Fibroblast of peridontal ligament (primary cell): Measurements from ENCODE around the gene GADD45G.

ENCODE experiments used
- DNase-seq: peaks from one replicate; pipeline ENCODE4 v3.0.0-alpha.2; 2010; ENCODE audit errors: extremely low read depth

The GADD45G gene

DNA sequence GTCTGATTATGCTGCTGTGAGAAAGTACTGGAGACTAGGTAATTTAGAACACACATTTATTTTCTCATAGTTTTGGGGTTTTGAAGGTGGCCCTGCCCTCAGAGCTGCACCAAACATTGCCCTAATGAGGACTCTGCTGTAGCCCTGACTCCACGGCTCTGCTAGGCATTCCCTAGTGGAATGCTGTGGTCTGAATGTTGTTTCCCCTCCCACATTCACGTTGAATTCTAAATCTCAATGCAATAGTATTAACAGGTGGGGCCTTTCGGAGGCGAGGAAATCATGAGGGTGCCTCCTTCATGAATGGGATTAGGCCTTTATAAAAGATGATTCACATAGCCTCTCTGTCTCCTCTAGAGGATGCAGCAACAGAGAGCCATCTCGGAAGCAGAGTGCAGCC is 25.7 kb downstream of the GADD45G start:
- no peak for DNase-seq

DNA sequence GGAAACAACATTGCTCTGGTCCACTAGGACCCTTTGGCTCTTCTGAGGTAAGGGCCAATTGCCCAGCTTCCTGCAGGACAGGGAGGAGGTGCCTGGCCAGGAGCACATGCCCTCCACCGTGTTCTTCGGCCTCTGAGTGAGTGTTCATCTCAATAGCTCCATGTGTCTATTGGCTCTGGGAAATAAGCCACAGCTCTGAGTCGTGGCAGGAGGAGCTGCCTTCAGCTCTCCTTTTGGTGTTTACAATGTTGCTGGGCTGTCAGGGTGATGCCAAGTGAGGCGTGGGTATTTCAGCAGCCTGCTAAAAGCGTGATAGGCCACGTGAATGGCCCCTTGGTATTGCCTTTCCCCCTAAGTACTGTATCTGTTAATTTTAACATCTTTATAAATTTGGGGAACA is 26.6 kb downstream of the GADD45G start:
- no peak for DNase-seq

DNA sequence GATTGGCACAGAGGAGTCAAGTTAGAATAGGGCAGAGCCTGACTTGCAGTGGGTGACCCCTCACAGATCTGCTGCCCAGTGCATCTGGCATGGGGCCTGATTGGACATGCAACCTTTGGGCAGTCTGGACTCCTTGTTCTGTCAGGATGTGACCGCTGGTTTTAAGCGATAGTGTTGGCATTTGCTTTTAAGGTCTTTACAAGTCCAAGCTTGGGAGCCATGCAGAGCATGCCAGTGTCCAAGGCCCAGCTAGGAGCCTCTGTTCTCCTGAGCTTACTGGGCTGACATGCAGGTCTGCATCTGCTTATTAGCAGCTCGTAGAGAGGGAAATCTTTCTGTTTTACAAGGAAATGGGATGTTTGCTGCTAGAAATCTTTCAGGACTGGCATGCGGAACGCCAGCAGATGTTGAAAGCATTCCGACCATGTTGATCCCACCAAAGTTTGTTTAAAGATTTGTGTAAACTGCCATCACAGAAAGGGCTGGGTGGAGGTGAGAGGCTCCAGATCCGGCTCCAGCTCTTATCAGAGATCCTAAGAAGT is 27.5 kb downstream of the GADD45G start:
- no peak for DNase-seq

DNA sequence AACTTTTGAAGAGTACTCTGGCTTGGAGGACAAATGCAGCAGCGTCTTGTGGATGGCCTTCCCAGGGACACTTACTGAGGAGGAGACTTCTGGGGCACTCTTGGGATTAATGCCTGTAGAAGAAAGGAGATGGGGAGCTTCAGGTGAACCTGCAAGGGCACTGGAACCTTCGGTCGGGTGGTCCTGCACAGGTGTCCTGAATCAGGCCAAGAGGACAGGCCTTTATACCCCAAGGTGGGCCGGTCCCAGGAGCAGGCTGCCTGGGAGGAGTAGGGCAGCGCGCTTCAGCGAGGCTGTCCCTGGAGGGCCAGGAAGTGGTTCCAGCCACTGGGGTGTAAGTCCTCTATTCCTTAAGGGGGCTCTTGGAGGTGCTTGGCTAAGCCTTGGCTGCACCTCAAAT is 27.9 kb downstream of the GADD45G start:
- no peak for DNase-seq

DNA sequence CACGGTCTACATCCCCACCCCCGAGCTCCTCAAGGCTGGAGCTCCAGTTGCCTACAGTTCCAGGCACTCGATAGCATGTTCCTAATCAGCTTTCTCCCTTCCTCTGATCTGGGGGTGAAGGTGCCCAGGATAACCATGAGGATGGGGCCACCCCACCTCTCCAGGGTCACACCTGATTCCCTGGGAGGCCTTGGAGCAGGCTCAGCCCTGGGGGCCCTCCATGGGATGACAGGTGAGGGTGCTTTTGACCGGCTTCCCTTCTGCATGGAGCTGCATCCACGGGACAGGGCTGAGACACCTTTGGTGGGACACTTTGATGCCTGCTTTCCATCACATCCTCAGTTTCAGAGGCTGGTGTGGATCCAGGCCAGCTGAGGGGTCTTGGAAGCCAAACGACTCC is 28.6 kb downstream of the GADD45G start:
- no peak for DNase-seq

DNA sequence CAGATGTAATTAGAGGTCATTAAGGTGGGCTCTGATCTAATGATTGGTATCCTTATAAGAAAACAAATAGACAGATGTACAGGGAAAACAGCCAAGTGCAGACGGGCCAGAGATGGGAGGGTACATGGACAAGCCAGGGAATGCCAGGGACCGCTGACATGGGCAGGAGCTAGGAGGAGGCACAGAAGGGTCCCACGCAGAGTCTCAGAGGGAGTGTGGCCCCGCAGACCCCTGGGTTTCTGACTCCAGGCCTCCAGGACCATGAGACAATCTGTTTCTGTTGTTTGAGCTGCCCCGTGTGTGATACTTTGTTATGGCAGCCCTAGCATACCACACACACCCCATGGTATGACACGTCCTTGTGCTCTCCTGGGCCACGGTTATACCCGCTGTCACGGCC is 29.1 kb downstream of the GADD45G start:
- no peak for DNase-seq

DNA sequence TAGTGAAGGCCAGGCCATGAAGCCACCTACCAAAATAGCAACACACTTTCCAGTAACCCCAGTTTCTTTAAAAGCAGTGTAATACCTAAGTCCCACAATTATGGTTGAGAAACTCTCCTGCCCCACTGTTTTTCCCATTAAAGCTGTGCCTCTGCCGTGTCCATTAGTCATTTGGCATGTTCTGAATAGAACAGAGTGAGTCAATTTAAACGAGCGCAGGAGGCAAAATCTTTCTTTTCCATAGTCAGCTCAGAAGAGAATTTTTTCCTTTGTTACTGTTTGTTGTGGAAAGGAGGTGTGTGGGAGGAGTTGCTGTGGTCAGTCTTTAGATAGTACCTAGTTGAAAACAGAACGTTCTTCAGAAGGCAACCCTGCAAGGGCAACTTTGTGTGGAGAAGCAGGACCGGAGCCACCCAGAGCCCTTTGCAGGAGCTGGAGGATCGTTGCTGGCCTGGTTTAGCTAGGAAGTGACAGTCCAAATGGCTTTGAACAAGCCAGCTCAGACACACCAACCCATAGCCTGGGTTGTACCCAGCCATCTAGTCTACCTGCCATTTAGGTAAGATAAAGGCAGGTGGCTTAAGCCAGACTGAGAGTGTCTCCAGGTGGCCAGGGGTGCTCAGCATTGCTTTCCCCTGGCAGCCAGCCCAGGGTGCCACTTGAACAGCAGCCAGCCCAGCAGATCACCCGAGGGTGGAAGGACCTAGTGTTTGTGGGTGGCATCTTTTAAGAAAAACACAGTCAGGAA is 30.4 kb downstream of the GADD45G start:
- no peak for DNase-seq

DNA sequence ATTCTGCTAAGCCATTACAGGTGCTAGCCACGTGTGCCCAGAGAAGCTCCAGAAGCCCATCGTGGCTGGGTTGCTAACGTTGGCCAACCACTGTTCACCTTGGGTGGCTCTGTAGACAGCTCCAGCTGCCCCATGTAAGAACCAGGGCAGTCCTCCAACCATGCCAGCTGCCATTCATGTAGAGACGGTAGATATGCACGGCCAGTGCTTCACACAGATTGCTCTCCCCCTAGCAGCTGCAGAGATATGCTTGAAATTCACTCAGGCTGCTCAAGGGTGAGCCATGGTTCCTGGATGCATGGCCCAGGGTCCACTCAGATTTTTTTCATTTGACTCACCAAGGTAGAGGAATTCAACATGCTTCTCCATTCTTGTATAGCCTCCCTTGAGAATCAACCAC is 31.0 kb downstream of the GADD45G start:
- DNase-seq = no peak

DNA sequence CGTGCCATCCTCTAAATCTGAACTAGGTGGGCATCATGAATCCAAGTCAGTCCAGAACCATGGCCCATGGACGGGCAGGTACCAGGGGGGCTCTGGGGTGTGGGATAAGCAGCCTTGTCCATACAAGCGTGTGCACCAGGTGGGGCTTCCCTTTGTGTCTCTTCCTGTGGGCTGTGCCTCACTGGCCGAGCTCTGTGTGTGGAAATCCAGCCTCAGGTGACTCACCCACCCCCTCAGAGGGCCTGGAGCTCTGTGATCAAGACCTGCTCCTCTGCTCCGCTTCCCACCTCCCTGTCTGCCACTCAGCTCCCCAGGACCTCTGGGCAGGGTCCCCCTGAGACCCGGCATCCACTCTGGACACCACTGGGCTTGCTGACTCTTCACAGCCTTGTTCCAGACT is 33.0 kb downstream of the GADD45G start:
- no peak for DNase-seq

DNA sequence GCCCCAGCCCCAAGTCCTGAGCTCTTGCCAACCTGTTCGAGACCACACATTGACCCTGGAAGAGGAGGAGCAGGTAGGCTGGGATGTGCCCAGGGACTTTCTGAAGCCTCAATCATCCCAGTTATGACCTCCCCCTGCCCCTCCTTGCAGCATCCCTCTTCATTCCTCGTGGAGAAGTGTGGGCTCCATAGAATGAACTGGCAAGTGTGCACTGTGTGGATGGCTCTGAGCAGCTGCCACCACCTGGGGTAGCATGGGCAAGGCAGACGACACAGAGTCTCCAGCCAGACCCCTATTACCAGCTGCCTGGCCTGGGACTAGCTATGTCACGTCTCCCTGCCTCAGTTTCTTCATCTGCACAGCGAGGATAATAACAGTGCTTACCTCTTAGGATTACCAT is 33.5 kb downstream of the GADD45G start:
- no peak for DNase-seq

DNA sequence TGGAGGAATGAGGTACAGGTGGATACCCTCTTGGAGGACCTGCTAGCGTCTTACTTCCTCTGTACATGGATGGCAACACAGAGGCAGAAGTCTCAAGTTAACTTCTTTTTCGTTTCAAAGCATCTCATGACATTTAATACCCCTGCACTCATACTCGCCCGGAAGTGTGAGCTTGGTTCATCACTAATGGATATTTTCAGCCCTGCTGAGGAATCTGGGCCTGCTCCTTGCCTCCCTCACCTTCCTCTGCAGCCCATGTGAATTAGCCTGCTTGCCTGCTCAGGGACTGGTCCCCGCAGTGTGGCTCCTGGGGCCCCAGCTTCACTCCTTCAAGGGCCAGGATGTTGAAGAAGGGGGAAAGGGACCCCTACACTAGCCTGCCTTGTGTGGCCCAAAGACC is 34.1 kb downstream of the GADD45G start:
- DNase-seq = no peak

DNA sequence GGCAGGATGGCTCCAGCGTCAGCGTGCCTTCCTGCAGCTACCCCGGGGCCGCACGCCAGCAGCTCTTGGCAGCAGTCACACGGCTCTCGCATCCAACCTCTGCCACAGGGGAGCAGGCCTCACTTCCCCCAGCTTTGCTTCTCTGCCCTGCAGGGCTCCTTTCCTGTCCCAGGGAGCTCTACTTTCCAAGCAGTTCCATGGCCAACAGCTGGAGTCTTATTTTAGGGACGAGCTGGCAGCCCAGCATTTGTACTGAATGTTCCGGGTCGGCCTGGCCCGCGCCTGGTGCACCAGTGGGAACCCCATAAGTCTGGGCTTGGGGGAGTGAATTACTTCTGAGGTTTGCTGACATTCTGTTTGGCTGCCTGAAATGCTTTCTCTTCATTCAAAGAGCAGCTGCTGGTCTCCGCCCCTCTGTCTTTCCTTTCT is 34.6 kb downstream of the GADD45G start:
- no peak for DNase-seq

DNA sequence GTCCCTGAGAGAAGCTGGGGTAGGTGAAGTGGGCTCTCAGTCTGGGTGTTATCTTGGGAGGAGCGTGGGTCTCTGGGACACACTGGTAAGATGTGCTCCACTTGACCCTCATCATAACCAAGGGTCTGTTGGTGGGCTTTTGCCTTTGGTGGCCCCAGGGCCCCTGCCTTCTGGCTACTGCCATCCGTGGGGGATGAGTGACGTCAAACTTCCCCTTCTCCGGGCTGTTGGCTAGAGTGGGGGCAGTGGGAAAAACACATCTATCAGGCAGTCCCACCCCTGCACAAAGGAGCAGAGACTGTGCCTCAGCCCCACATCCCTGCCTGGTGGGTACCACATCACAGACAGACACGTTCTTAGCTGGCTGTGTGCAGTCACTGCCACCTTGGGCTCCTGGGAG is 35.1 kb downstream of the GADD45G start:
- no peak for DNase-seq

DNA sequence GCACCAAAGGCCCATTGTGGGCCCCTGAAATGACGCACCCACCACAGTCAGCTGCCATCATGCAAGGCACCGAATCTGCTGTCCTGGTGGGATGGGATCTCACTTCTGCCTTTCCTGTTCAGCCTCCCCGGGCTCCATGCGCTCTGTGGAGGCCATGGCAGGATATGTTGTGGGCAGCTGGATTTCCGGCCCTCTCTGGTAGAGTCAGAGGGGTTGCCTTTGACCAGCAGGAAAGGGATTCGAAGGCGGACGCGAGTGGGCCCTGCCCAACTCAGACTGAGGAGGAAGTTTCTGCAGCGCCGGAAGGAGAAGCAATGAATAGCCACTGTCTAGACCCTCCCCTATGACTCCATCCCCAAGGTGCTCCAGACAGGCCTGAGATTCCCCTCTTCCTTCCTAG is 35.5 kb downstream of the GADD45G start:
- DNase-seq = no peak

DNA sequence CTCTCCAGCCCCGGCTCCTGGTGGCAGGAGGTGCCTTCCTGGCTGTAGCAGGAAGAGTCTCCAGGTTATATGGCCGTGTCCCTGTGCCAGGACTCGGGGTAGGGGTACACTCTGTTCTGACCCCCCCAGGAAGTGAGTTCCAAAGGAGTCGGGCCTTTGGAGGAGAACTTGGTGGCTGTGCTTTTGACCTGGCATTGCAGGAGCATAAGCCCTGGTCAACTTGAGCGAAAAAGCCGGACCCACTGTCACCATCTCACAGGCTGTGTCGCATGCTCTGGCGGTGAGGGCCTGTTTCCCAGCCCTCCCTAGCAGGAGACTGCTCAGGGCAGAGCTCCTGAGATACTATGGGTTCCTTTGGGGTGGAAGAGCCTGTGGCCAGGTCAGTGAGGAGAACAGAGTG is 36.0 kb downstream of the GADD45G start:
- DNase-seq = no peak

DNA sequence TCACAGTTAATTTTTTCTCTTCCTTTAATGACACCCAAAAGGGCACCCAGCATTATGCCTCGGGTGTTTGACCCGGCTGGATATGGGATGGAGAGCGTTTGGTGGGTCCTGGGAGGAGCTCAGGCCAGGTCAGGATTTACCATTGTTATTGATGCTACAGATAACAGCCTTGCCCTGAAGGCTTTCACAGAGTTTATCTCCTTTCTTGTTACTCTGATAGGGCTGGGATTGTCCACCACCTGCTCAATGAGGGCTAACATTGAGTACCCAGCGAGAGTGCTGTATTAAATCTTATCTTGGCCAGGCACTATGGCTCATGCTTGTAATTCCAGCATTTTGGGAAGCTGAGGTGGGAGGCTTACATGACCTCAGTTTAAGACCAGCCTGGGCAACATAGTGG is 37.2 kb downstream of the GADD45G start:
- DNase-seq = no peak

DNA sequence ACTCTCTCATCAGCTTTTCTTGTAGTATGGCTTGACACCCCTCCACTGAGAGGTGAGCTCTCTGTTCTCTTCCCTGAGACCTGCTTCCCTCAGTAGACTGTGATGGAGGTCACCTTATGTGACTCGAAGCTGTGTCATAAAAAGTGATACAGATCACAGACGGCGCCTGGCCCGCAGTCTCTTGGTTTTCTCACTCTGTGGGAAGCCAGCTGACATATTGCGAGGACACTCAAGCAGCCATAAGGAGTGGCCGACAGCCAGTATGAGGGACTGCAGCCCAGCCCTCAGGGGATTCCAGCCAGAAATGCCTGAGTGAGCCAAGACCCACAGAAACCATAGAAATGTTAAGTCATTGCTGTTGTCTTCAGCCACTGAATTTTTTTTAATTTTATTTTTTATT is 38.0 kb downstream of the GADD45G start:
- DNase-seq = no peak

DNA sequence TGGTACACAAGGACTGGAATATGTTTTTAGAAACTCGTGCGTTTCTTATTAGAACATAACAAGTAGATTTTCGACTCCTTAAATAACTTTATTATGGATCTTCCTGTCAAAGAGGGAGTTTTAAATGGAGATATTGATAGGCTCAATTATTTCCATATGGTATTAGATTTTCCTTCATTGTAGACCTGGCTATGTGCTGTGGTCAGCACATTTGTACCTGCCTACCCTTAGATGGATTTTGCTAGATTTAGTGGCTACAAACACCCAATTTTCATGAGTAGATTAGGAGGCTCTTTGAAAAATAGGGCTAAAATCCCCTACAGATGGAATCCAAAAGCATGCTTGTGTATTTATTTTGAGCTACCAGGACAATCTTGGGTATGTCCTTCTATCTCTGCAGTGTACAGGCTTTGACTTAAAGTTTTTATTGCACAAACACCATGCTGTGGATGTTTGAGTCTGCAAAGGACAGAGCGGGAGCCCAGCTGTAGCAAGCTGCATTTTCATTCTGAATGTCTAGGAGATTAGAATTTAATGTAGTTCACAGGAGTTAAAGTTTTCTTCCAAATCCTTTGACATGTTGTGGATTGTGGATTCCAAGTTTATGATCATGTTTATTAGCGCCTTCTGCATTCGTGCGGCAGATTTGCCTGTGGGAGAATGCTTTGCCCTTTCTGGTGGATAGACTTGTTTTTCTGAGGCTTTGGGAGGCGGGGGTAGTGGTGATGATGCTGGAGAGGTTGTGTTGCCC is 41.6 kb downstream of the GADD45G start:
- DNase-seq = no peak

DNA sequence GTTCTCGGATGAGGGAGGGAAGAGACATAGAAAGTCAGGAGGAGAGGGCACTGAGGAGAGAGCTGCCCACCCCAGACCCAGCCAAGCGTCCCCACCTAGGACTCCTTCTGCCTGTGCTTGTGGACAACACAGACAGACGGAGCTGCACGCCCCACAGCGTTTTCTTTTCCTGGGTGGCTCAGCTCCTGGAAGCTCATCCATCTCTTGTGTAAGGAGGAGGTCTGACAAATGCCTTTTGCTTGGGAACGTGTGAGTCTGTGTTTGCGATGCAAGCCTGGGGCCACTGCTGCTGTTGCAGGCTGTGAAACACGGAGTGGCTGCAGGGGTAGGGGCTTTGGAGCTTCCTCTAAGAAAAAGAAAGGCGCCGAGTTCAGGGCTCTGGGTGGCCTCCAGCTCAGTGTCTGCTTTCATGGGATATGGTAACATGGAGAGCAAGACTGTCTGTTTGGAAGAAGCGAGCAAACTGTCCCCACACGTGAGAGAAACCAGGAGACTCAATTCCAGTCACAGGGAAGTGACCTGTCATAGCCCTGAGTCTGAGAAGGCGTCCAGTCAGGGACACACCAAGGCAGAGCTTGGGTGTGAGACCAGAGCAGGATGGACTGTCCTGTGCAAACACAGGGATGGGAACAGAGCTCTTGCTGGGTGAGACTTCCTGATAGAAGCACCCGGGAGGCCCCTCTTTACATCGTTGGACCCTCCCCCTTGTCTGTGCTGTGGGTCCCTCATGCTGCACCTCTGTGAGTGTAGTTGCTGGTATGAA is 42.7 kb downstream of the GADD45G start:
- DNase-seq = no peak

DNA sequence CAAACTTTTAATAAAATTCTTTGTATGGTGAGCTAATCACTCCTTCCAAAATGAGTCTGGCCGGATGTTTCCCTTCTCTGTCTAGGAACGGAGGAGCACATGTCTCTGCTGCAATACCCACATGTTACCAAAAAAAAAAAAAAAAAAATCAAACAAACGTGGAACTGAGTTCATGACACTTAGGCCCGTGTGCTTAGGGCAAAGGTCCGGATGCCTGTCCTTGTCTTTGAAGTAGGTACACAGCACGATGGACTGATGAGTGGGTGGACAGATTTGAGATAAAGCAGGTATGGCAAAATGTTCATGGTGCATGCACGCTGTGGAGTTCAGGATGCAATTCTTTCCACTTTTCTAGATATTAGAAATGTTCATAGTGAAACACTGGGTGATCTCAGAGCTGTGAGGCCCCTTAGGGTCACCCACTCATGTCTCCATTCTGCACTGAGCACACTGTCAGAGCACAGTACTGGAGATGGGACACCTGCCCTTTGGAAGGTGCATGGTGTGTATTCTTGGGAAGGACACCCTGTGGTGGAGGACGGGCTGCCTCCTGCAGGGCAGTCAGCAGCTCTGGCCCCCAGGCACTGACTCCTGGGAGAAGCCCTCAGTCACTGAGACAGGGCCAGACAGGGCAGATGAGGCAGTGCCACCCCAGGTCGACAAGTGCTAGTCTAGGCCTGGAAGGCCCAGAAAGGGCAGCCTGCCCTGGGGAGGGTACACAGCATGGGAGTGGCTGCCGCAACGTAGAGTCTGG is 43.6 kb downstream of the GADD45G start:
- DNase-seq = no peak

DNA sequence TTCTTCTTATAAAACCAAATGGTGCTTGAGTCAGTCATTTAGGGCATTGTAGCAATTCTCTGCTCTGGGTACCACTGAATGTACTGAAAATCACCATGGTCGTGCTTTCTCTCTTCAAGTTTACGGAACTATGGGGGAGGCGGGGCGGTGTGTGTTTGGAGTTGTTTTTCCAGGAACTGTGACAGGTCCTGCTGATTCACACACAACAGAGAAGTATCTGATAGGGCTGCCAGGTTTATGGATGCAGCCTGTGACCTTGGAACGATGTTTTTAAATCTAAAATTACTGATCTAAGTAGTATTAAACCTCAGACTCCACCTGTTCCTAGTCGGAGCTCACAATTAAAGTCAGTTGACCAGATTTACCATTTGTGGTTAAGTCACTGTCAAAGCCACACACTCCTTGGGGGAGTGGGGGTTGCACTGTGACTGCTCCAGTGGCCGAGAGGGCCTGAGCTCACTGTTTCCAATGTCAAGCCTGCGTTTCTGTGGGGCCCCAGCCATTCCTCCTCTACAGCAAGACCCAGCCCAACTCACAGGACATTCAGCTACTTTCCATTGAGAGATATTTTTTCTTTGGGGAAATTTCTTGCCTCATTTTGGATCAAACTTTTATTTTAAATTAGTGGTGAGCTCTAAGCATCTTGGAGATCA is 44.4 kb downstream of the GADD45G start:
- no peak for DNase-seq
